Left ventricle myocardium inferior (tissue), 1 donor: ENCODE results near the gene CDC42BPB. TPM values are rescaled to one million over a fixed set of nuclear protein-coding genes. Genes with fewer than 3 reads are reported as not detected.

Source experiments
- DNase-seq: peaks from one replicate; pipeline ENCODE4 v3.0.0-alpha.2; 2020
- H3K27ac ChIP-seq: fragments of 200-600 bp; replicated peaks from 2 replicates; pipeline ENCODE4 v1.8.0; 2021
- H3K27me3 ChIP-seq: fragments of 200-600 bp; 2 replicates; pipeline ENCODE4 v1.8.0; 2021; ENCODE audit warnings: low read depth
- H3K36me3 ChIP-seq: fragments of 200-600 bp; 2 replicates; pipeline ENCODE4 v1.8.0; 2021
- H3K4me1 ChIP-seq: fragments of 200-600 bp; 2 replicates; pipeline ENCODE4 v1.8.0; 2021
- H3K4me3 ChIP-seq: fragments of 200-600 bp; 2 replicates; pipeline ENCODE4 v1.8.0; 2021; ENCODE audit warnings: mild to moderate bottlenecking, moderate library complexity
- H3K9me3 ChIP-seq: fragments of 200-600 bp; replicated peaks from 2 replicates; pipeline ENCODE4 v1.8.0; 2021
- intact Hi-C: fragments of 100-400 bp; cut with micrococcal nuclease; formaldehyde crosslinking; loops from one replicate; pipeline ENCODE4 v1.11.0; 2022
- total RNA-seq: library from RNA; stranded (reverse); fragmentation: NEBNext Ultra II Directional; extraction: Animal tissue kit (Norgen Biotek cat#: 25700); gene quantifications from one replicate; pipeline ENCODE4 v1.2.1, GENCODE V29; 2021
- TF ChIP-seq, protein P1 (sequence below): fragments of 200-600 bp; IDR thresholded peaks from 2 replicates; pipeline ENCODE4 v1.8.0; 2021; ENCODE audit warnings: antibody characterized with exemption, mild to moderate bottlenecking, borderline replicate concordance
- donor health status: DM: no; HTN: yes; CAD: no; lungs with severe emphysema.

The CDC42BPB gene
- total RNA-seq, 1 donor from 2014 or later: 67.1 TPM

DNA sequence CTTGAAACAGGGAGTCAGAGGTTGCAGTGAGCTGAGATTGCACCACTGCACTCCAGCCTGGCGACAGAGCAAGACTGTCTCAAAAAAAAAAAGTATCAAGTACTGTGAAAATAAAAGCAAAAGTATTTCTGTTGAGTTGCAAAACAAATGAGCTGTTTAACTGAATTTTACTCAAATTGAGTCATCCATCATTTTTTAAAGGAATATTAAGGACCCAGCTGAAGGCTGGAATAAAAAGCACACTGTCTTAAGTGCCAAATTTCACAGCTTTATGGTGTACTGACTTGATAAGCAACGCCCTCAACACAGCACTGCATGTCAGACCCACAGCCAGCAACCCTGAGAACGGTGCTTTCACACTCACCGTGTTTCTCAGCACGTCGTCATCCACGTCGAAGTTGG, 76.9 kb downstream of the CDC42BPB start:
- intact Hi-C loops: no loop called here
- Histone ChIP-seq H3K4me1 (no peaks in the 10 kb centered on the region), H3K36me3 (peaks cover 94% of the 10 kb centered on the region), H3K27ac (peak overlapping the region; percentile 9), H3K9me3 (no peaks in the 10 kb centered on the region), H3K27me3 (no peaks in the 10 kb centered on the region), H3K4me3 (no peak overlapping the region)
- DNase-seq: no peak
- TF ChIP-seq, protein P1, sequence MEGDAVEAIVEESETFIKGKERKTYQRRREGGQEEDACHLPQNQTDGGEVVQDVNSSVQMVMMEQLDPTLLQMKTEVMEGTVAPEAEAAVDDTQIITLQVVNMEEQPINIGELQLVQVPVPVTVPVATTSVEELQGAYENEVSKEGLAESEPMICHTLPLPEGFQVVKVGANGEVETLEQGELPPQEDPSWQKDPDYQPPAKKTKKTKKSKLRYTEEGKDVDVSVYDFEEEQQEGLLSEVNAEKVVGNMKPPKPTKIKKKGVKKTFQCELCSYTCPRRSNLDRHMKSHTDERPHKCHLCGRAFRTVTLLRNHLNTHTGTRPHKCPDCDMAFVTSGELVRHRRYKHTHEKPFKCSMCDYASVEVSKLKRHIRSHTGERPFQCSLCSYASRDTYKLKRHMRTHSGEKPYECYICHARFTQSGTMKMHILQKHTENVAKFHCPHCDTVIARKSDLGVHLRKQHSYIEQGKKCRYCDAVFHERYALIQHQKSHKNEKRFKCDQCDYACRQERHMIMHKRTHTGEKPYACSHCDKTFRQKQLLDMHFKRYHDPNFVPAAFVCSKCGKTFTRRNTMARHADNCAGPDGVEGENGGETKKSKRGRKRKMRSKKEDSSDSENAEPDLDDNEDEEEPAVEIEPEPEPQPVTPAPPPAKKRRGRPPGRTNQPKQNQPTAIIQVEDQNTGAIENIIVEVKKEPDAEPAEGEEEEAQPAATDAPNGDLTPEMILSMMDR: no peak

DNA sequence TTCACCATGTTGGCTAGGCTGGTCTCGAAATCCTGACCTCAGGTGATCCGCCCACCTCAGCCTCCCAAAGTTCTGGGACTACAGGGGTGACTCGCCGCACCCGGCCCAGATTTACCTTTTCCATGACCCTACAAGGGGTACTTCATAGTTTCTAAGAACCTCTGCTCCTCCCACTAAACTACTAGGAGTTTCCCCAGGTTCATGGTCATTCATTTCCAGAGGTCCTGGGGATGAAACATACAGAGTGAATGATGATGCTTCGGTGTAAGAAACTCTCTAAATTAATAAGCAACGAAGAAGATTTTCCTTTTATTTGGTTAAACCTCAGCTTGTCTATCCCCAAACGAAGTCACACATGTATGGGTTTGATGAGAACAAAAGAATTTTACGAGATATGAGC, 77.9 kb downstream of the CDC42BPB start:
- Histone ChIP-seq H3K36me3 (peaks cover 96% of the 10 kb centered on the region), H3K9me3 (no peaks in the 10 kb centered on the region), H3K27me3 (no peaks in the 10 kb centered on the region), H3K4me3 (no peak overlapping the region), H3K27ac (no peak overlapping the region), H3K4me1 (no peaks in the 10 kb centered on the region)
- TF ChIP-seq, protein P1: no peak
- DNase-seq: no peak
- intact Hi-C loops: no loop called here

DNA sequence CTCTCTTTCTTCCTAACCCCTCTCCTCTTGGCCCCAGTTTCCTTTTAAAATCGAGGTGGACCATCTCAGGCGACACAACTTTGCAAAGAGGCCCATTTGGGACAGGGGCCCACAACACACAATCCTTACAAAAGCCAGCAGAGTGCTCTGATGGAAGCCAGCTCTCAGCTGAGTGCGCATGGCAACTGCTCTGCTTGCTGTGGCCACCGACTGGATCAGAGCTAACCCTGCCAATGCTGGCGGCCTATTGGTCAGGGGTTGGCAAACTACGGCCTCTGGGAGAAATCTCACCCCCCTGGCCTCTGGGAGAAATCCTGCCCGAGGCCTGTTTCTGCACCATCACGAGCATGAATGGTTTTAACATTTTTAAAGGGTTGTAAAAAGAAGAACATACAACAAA, 79.9 kb downstream of the CDC42BPB start:
- intact Hi-C loops: no loop called here
- TF ChIP-seq, protein P1: no peak

DNA sequence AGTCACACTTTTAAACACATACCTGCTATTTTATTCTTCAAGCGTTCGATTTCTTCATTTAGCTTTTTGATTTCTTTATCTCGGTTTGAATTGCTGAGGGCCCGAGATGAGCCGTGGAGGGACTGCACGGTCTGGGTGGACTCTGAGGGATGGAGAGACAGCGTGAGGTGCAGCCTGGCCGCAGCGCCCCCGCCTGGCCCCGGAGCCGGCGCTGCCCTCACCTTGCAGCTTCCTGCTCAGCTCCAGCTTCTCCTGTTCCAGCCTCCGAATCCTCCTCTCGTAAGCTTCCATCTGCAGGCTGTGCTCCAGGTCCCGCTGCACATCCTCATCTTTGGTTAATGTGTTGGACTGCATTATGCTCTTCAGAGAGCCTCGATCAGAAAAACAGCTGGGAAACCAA, 81.7 kb downstream of the CDC42BPB start:
- H3K36me3 ChIP-seq: peaks cover 100% of the 10 kb centered on the region
- no peak for DNase-seq
- no peak overlapping the region for H3K27ac ChIP-seq
- H3K4me3 ChIP-seq: no peak overlapping the region
- H3K4me1 ChIP-seq: no peaks in the 10 kb centered on the region
- intact Hi-C loops: no loop called here
- H3K9me3 ChIP-seq: no peaks in the 10 kb centered on the region
- no peaks in the 10 kb centered on the region for H3K27me3 ChIP-seq
- TF ChIP-seq, protein P1: no peak

More for the DNA sequence above, 79.9 kb downstream of the CDC42BPB start:
- Histone ChIP-seq H3K4me1 (no peaks in the 10 kb centered on the region), H3K36me3 (peaks cover 100% of the 10 kb centered on the region), H3K4me3 (no peak overlapping the region), H3K9me3 (no peaks in the 10 kb centered on the region), H3K27ac (no peak overlapping the region), H3K27me3 (no peaks in the 10 kb centered on the region)
- DNase-seq: no peak

DNA sequence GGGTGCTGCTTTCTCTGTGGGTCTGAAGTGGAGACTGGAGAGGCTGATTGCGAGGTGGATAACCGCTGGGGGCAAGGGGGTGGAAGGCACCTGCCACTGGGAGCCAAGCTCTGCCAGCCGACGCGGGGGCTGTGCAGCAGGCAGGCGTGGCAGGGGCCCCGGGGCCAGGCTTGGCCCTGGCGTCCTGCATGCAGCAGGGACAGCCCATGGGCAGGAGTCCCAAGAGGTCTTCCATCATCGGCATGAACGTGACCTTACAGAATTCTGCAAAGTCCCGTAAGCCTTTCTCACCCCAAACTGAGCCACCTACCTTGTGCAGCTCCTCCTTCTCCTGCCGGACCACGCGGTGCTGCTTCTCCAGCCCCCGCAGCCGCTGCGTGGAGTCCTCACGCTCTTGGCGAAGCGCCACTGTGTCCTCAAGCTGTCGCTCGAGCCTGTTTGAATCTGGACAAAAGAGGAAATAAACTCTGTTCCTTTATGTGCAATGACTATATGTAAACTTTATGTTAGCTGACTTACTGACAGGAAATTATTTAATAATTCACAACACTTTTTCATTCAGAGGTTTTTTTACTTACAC, 83.6 kb downstream of the CDC42BPB start:
- Histone ChIP-seq H3K4me1 (no peaks in the 10 kb centered on the region), H3K27me3 (no peaks in the 10 kb centered on the region), H3K9me3 (no peaks in the 10 kb centered on the region), H3K27ac (no peak overlapping the region), H3K36me3 (peaks cover 100% of the 10 kb centered on the region), H3K4me3 (no peak overlapping the region)
- intact Hi-C loops: no loop called here
- no peak for DNase-seq
- TF ChIP-seq, protein P1: no peak
